ENCODE measurements around the gene CSMD2.

Gene CSMD2

DNA sequence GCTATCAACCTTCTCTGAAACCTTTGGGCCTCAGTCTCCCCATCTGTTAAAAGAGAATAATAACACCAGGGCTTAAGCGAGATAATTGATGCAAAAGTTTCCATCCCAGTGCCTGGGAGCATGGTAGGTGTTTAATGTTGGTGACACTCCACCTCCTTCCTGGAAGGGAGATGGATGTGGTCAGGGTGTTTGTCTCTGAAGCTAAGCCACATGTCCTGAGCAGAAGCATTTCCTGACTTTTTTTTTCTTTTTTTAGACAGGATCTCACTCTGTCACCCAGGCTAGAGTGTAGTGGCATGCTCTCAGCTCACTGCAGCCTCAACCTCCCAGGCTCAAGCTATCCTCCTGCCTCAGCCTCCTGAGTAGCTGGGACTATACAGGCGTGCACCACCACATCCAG lies 373.8 kb downstream of the CSMD2 start:
- no peak for DNase-seq

DNA sequence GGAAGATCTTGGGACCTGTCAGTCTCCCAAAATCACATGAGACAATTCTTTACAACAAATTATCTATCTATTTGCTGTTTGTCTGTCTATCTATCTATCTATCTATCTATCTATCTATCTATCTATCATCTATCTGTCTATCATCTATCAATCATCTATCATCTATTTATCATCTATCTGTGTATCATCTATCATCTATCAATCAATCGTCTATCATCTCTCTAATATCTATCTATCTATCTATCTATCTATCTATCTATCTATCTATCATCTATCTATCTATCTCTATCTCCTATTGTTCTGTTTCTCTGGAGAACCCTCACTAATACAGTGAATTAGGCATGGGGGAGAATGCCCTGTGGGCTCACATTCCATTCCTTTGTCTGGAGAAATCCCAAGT lies 374.5 kb downstream of the CSMD2 start:
- DNase-seq, result no peak

DNA sequence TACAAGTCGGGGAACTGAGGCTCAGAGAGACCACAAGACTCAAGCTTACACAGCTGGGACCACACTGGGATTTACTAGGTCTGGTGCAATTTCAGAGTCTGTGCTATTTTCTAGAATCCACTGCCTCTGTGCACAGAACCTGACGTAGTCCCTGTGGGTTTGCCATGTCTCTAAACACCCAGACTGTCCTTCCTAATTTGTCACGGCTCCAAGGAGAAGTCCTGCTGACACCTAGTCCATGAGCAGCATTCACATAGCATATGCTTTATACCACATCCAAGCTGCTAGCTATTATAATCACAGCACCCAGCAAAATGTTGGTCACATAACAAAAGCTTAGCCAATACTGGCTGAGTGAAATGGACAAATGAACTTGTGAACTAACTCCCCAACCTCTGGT lies 380.2 kb downstream of the CSMD2 start:
- no peak for DNase-seq

- DNase-seq, result no peak
Observed at GRCh38 chr1:33782776-33783175, 382.3 kb downstream of the CSMD2 start.

DNA sequence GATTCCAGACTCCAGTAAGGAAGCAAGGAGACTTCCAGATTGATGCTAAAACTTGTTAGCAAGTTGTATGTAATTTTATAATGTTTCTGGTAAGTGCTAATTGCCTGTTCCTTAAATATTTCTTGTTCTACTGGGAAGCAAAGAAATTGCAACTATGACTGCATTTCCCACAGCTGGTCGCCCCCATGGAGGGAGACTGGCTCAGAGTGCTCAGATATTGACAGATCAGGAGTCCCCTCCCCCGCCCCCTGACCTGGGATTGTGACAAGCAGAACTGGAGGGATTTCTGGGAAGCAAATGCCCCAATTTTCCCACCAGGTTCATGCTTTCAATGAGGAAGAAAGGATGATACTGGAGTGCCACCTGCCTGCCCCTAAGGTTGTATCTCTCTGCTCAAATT lies 383.4 kb downstream of the CSMD2 start:
- no peak for DNase-seq

DNA sequence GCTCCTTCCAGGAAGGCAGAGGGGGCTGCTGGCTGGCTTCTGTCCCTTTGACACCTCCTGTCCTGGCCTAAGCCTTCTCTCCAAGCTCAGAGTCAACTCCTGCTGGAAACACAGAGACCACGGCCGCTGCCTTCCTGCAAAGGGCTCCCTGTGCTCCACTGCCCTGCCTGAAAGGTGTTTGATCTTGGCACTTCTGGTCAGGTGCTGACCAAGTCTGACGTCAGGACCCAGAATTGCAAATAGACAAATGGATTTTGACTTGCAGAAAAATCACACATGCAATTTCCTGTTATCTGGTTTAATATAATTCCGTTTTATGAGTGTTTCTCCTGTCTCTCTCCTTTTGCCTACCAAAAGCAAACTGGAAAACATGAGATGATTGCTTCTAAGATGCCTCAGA lies 387.7 kb downstream of the CSMD2 start:
- DNase-seq, result no peak

GRCh38 chr1:33768821-33769220 lies 396.2 kb downstream of the CSMD2 start:
- DNase-seq, result no peak

GRCh38 chr1:33768106-33768505 lies 396.9 kb downstream of the CSMD2 start:
- no peak for DNase-seq

DNA sequence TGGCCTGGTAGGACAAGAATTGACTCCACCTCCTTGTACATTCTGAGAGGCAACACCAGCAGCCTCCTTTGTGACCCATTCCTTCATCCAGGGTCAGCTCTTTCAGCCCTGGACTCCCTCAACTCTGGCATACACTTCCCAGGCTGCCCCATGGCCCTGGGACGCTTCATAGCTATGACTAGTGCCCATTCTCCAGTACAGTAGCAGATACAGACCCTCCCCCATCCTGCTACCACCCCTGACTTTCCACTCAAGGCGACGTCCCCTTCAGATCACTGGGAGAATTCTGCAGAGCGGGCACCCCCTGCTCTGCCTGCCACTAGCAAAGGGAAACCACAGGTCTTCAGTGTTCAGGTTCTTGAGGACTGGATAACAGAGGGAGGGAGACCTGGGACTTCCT lies 400.9 kb downstream of the CSMD2 start:
- no peak for DNase-seq

- DNase-seq, result no peak
Observed at GRCh38 chr1:33763406-33763805, 401.6 kb downstream of the CSMD2 start.

DNA sequence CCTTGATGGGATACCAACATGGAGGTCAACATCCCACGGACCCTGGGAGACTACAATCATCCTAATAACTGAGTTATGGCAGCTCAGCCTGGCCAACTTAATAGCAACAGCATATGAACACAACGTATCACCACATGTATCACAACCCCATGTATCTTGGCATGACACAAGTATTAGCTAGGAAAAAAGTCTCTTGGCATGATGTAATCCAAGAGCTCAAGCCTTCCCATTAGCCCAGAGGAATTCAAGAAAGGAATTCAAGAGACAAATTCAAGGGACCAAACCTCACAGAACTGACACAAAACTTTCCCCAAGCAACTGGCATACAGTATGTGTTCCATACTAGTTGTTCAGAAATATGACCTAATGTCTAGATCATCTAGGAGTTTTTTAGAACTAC lies 402.1 kb downstream of the CSMD2 start:
- no peak for DNase-seq

GRCh38 chr1:33762109-33762830 lies 402.8 kb downstream of the CSMD2 start:
- DNase-seq, result no peak

DNA sequence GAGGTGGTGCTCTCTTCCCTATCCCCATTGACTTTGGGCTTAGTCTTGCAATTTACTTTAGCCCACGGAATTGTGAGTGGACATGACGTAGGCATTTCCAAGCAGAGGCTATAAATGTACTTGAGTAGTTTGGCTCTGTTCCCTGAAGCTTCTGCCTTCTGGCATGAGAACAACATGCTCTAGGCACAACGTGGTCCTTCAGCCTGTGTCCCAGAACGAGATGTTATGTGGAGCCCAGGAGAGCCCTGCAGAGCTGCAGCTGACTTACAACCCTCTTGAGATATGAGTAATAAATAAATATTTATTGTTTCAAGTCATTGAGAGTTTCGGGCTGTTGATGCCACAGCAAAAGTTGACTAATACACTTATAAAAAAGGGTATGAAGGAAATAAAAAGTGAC lies 406.3 kb downstream of the CSMD2 start:
- DNase-seq, result no peak

- no peak for DNase-seq
Observed at GRCh38 chr1:33753087-33753856, 411.8 kb downstream of the CSMD2 start.

- no peak for DNase-seq
Observed at GRCh38 chr1:33745942-33746341, 419.1 kb downstream of the CSMD2 start.

GRCh38 chr1:33743221-33743998 lies 421.6 kb downstream of the CSMD2 start:
- DNase-seq, result no peak

DNA sequence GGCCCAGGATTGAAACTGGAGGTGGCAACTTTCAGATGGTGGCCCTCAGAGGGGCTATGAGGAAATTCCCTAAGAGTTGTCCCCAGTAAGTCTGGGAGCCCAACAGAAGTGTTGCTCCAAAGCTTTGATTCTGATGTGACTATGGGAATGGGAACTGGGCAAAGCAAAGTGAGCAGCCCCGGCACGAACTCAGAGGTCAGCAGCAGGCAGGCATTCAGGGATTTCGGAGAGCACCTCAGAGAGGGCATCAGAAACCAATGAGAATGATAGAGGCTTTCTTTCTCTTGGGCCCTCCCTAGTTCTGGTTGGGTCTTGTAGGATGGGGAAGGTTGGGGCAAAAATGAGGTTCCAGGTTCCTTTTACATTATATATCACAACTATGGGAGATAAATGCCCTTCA lies 422.4 kb downstream of the CSMD2 start:
- no peak for DNase-seq

GRCh38 chr1:33741749-33742148 lies 423.3 kb downstream of the CSMD2 start:
- no peak for DNase-seq

GRCh38 chr1:33740040-33740744 lies 424.8 kb downstream of the CSMD2 start:
- DNase-seq, result no peak

GRCh38 chr1:33738976-33739375 lies 426.1 kb downstream of the CSMD2 start:
- no peak for DNase-seq

DNA sequence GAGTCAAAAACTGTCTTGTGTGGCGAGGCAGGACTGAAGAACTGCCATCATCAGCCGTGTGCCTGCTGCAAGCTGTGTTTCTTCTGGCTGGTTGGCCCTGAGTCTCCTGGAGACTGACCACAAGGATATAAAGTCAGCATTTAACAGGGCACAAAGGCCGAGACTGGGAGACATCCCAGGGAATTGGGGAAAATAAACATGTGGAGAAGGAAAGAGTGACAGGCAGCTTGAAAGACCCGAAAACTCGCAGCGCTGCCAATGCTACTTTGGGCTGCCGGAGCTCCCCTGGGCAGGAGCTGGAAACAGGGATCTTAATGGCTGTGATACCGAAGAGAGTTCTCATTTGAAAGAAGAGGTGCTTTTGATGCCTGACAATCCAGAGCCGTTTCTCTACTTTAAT lies 426.5 kb downstream of the CSMD2 start:
- no peak for DNase-seq

- DNase-seq, result no peak
Observed at GRCh38 chr1:33736496-33736895, 428.5 kb downstream of the CSMD2 start.

GRCh38 chr1:33735624-33736023 lies 429.4 kb downstream of the CSMD2 start:
- peak; percentile 33 for DNase-seq

Measured in NCI-H187 treated with DMSO at 0.1 percent for 48 hours (cell line).